ENCODE measurements around the gene CABLES1.

DNA sequence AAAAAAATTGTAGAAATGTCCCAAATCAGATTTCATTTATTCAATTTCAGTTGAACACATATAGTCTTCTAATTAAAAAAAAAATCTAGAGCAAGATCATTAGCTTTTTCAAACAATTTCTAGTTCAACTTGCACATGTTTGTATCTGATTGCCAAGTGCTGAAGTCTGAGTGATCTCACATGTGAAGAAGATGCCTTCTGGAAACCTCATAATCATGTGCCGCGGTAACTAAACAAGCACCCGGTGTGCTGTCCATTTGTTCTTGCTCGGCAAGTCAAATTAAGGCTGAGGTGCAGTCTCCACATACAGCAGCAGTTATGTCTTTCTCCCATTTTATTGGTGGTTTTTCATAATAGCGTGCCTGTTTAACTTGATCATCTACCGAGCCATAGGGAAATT is 18.7 kb downstream of the CABLES1 start:
- TF ChIP-seq, protein P1, sequence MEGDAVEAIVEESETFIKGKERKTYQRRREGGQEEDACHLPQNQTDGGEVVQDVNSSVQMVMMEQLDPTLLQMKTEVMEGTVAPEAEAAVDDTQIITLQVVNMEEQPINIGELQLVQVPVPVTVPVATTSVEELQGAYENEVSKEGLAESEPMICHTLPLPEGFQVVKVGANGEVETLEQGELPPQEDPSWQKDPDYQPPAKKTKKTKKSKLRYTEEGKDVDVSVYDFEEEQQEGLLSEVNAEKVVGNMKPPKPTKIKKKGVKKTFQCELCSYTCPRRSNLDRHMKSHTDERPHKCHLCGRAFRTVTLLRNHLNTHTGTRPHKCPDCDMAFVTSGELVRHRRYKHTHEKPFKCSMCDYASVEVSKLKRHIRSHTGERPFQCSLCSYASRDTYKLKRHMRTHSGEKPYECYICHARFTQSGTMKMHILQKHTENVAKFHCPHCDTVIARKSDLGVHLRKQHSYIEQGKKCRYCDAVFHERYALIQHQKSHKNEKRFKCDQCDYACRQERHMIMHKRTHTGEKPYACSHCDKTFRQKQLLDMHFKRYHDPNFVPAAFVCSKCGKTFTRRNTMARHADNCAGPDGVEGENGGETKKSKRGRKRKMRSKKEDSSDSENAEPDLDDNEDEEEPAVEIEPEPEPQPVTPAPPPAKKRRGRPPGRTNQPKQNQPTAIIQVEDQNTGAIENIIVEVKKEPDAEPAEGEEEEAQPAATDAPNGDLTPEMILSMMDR (conservative IDR thresholded peaks at IDR 0.05), result no peak
- no peak for TF ChIP-seq EZH2 (IDR thresholded peaks at IDR 0.05; ENCODE audit: low read depth)
